GM23338 (cell line): ENCODE measurements around the gene HLA-DMA.

Experiments
- CREB1 ChIP-seq: fragments of 250-450 bp; sonication (Bioruptor Pico); IDR thresholded peaks from 2 replicates; pipeline ENCODE4 v1.5.0; 2020; ENCODE audit warnings: low read depth, mild to moderate bottlenecking, moderate library complexity
- POLR2AphosphoS5 ChIP-seq: IDR thresholded peaks from 2 replicates; pipeline ENCODE4 v1.6.1; 2016; ENCODE audit warnings: antibody characterized with exemption, low read depth
- TF ChIP-seq, protein P1 (sequence below), 2 experiments: fragments of 200-600 bp in 1 of 2; sonication (generic) in 1 of 2; conservative IDR thresholded peaks; 2 replicates each; pipeline versions ENCODE4 v1.5.1 to v1.6.1; 2016 to 2017; ENCODE audit warnings: antibody characterized with exemption in 2 of 2, low read depth in 2 of 2, mild to moderate bottlenecking in 2 of 2, moderate library complexity in 1 of 2
- TF ChIP-seq, protein P2 (sequence below): IDR thresholded peaks from one replicate; pipeline ENCODE4 v1.6.1; 2018; ENCODE audit warnings: antibody characterized with exemption; ENCODE audit not compliant: unreplicated experiment

DNA sequence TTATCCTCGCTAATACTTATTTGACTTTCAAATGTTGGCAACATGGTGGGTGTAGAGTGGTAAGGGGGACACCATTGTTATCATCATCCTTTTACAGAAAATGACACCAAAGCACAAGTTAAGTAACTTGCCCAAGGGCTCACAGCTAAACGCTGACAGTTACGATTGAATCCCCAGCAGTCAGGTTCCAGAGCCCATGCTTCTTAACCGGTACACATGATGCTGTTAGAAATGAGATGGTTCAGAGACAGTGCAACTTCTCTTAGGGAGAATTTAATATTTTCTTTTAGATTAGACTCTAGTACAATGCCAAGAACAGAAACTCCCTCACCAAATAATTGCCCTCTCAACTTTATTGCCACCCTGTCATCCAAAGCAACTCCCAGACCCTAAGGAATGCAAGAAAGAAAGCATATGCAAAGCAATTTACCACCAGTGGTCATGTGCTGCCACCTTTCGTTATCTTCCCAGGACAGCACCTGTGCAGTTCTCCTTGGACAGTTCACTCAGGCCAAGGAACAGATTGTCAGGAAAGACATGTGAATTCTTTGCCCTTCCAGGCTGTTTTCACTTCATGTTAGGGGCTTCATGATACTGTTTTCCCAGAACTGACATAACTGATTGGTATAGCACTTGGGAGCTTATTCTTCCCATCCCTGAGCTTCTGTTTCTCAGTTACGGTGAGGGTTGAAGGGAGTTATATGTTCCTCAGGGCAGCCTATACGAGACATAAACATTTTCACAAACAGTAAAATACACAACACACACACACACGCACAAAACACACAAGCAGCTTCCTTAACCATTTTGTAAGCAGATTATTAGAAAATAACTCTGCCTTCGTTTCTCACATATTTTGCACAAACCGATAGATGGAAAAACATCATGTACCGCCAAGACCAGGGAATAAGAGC is 5.1 kb downstream of the HLA-DMA start:
- TF ChIP-seq, protein P1, sequence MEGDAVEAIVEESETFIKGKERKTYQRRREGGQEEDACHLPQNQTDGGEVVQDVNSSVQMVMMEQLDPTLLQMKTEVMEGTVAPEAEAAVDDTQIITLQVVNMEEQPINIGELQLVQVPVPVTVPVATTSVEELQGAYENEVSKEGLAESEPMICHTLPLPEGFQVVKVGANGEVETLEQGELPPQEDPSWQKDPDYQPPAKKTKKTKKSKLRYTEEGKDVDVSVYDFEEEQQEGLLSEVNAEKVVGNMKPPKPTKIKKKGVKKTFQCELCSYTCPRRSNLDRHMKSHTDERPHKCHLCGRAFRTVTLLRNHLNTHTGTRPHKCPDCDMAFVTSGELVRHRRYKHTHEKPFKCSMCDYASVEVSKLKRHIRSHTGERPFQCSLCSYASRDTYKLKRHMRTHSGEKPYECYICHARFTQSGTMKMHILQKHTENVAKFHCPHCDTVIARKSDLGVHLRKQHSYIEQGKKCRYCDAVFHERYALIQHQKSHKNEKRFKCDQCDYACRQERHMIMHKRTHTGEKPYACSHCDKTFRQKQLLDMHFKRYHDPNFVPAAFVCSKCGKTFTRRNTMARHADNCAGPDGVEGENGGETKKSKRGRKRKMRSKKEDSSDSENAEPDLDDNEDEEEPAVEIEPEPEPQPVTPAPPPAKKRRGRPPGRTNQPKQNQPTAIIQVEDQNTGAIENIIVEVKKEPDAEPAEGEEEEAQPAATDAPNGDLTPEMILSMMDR (conservative IDR thresholded peaks at IDR 0.05; ENCODE audit: low read depth in 2 of 2): peak; percentile 88 to 99
- no peak for TF ChIP-seq POLR2AphosphoS5
- TF ChIP-seq CREB1 (CRISPR knock-in tag): no peak
- TF ChIP-seq, protein P2, sequence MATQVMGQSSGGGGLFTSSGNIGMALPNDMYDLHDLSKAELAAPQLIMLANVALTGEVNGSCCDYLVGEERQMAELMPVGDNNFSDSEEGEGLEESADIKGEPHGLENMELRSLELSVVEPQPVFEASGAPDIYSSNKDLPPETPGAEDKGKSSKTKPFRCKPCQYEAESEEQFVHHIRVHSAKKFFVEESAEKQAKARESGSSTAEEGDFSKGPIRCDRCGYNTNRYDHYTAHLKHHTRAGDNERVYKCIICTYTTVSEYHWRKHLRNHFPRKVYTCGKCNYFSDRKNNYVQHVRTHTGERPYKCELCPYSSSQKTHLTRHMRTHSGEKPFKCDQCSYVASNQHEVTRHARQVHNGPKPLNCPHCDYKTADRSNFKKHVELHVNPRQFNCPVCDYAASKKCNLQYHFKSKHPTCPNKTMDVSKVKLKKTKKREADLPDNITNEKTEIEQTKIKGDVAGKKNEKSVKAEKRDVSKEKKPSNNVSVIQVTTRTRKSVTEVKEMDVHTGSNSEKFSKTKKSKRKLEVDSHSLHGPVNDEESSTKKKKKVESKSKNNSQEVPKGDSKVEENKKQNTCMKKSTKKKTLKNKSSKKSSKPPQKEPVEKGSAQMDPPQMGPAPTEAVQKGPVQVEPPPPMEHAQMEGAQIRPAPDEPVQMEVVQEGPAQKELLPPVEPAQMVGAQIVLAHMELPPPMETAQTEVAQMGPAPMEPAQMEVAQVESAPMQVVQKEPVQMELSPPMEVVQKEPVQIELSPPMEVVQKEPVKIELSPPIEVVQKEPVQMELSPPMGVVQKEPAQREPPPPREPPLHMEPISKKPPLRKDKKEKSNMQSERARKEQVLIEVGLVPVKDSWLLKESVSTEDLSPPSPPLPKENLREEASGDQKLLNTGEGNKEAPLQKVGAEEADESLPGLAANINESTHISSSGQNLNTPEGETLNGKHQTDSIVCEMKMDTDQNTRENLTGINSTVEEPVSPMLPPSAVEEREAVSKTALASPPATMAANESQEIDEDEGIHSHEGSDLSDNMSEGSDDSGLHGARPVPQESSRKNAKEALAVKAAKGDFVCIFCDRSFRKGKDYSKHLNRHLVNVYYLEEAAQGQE: no peak
